Adipocyte (in vitro differentiated cells): ENCODE data around the gene SLC26A2.

Experiments used
- DNase-seq: peaks from one replicate; pipeline ENCODE4 v3.0.0-alpha.2; 2015; ENCODE audit warnings: low read depth
- H3K27me3 ChIP-seq: replicated peaks from 2 replicates; pipeline ENCODE4 v1.7.0; 2013; ENCODE audit warnings: mild to moderate bottlenecking, low read length, moderate library complexity; ENCODE audit not compliant: control insufficient read depth, insufficient read depth
- H3K36me3 ChIP-seq: 2 replicates; pipeline ENCODE4 v1.7.0; 2013; ENCODE audit warnings: low read length, mild to moderate bottlenecking, moderate library complexity; ENCODE audit not compliant: control insufficient read depth, insufficient read depth, severe bottlenecking
- H3K4me1 ChIP-seq: 2 replicates; pipeline ENCODE4 v1.7.0; 2013; ENCODE audit warnings: mild to moderate bottlenecking, low read length, moderate library complexity; ENCODE audit not compliant: control insufficient read depth, insufficient read depth
- H3K4me3 ChIP-seq: 2 replicates; pipeline ENCODE4 v1.7.0; 2013; ENCODE audit warnings: mild to moderate bottlenecking, low read length, moderate library complexity
- H3K9ac ChIP-seq: 2 replicates; pipeline ENCODE4 v1.7.0; 2013; ENCODE audit warnings: mild to moderate bottlenecking, low read length, moderate library complexity
- H3K9me3 ChIP-seq: 2 replicates; pipeline ENCODE4 v1.7.0; 2013; ENCODE audit warnings: mild to moderate bottlenecking, low read length, moderate library complexity; ENCODE audit not compliant: control insufficient read depth

The SLC26A2 gene

GRCh38 chr5:149951138-149951749, 9.3 kb upstream of the SLC26A2 start:
- no peaks in the 10 kb centered on the region for H3K4me1 ChIP-seq
- no peaks in the 10 kb centered on the region for H3K9me3 ChIP-seq
- no peak overlapping the region for H3K4me3 ChIP-seq
- no peak for DNase-seq
- no peak overlapping the region for H3K9ac ChIP-seq
- peaks cover 24% of the 10 kb centered on the region for H3K27me3 ChIP-seq
- H3K36me3 ChIP-seq: no peaks in the 10 kb centered on the region

- no peaks in the 10 kb centered on the region for H3K36me3 ChIP-seq
- no peaks in the 10 kb centered on the region for H3K4me1 ChIP-seq
- peaks cover 5% of the 10 kb centered on the region for H3K27me3 ChIP-seq
- no peak overlapping the region for H3K4me3 ChIP-seq
- no peak for DNase-seq
- no peaks in the 10 kb centered on the region for H3K9me3 ChIP-seq
- no peak overlapping the region for H3K9ac ChIP-seq
Measured at GRCh38 chr5:149953436-149954121, 7.0 kb upstream of the SLC26A2 start.

GRCh38 chr5:149954798-149955197, 5.8 kb upstream of the SLC26A2 start:
- H3K9ac ChIP-seq: no peak overlapping the region
- H3K4me1 ChIP-seq: peaks cover 2% of the 10 kb centered on the region
- no peaks in the 10 kb centered on the region for H3K27me3 ChIP-seq
- no peak overlapping the region for H3K4me3 ChIP-seq
- no peak for DNase-seq
- no peaks in the 10 kb centered on the region for H3K36me3 ChIP-seq
- H3K9me3 ChIP-seq: no peaks in the 10 kb centered on the region

GRCh38 chr5:149956685-149957084, 3.9 kb upstream of the SLC26A2 start:
- Histone ChIP-seq H3K4me1 (peaks cover 7% of the 10 kb centered on the region), H3K27me3 (no peaks in the 10 kb centered on the region), H3K9me3 (no peaks in the 10 kb centered on the region), H3K36me3 (no peaks in the 10 kb centered on the region), H3K9ac (no peak overlapping the region), H3K4me3 (no peak overlapping the region)
- DNase-seq: no peak

GRCh38 chr5:149957855-149958254, 2.7 kb upstream of the SLC26A2 start:
- no peak overlapping the region for H3K9ac ChIP-seq
- H3K4me3 ChIP-seq: no peak overlapping the region
- H3K4me1 ChIP-seq: peaks cover 7% of the 10 kb centered on the region
- H3K9me3 ChIP-seq: no peaks in the 10 kb centered on the region
- DNase-seq: no peak
- H3K36me3 ChIP-seq: no peaks in the 10 kb centered on the region
- no peaks in the 10 kb centered on the region for H3K27me3 ChIP-seq

GRCh38 chr5:149959406-149960236, 937 bp upstream of the SLC26A2 start:
- Histone ChIP-seq H3K36me3 (no peaks in the 10 kb centered on the region), H3K4me3 (peak overlapping the region; percentile 85), H3K9ac (peak overlapping the region; percentile 87), H3K4me1 (peaks cover 7% of the 10 kb centered on the region), H3K9me3 (no peaks in the 10 kb centered on the region), H3K27me3 (no peaks in the 10 kb centered on the region)
- peak; percentile 72 for DNase-seq

GRCh38 chr5:149961186-149961685, 678 bp downstream of the SLC26A2 start:
- peak; percentile 14 for DNase-seq
- Histone ChIP-seq H3K4me1 (peaks cover 7% of the 10 kb centered on the region), H3K36me3 (no peaks in the 10 kb centered on the region), H3K9ac (peak overlapping the region; percentile 87), H3K9me3 (no peaks in the 10 kb centered on the region), H3K4me3 (peak overlapping the region; percentile 85), H3K27me3 (no peaks in the 10 kb centered on the region)

GRCh38 chr5:149961957-149962409, 1.4 kb downstream of the SLC26A2 start:
- Histone ChIP-seq H3K4me3 (no peak overlapping the region), H3K4me1 (peaks cover 7% of the 10 kb centered on the region), H3K27me3 (no peaks in the 10 kb centered on the region), H3K9ac (no peak overlapping the region), H3K36me3 (no peaks in the 10 kb centered on the region), H3K9me3 (no peaks in the 10 kb centered on the region)
- DNase-seq: peak; percentile 78

GRCh38 chr5:149962601-149963300, 2.2 kb downstream of the SLC26A2 start:
- Histone ChIP-seq H3K4me1 (peaks cover 7% of the 10 kb centered on the region), H3K36me3 (no peaks in the 10 kb centered on the region), H3K9ac (no peak overlapping the region), H3K27me3 (no peaks in the 10 kb centered on the region), H3K9me3 (no peaks in the 10 kb centered on the region), H3K4me3 (no peak overlapping the region)
- DNase-seq: no peak

GRCh38 chr5:149963729-149964128, 3.2 kb downstream of the SLC26A2 start:
- H3K9me3 ChIP-seq: no peaks in the 10 kb centered on the region
- H3K36me3 ChIP-seq: no peaks in the 10 kb centered on the region
- H3K9ac ChIP-seq: no peak overlapping the region
- H3K27me3 ChIP-seq: no peaks in the 10 kb centered on the region
- no peak overlapping the region for H3K4me3 ChIP-seq
- peaks cover 7% of the 10 kb centered on the region for H3K4me1 ChIP-seq
- DNase-seq: no peak

GRCh38 chr5:149966946-149967345, 6.4 kb downstream of the SLC26A2 start:
- no peak overlapping the region for H3K9ac ChIP-seq
- no peaks in the 10 kb centered on the region for H3K4me1 ChIP-seq
- no peaks in the 10 kb centered on the region for H3K27me3 ChIP-seq
- no peak overlapping the region for H3K4me3 ChIP-seq
- H3K36me3 ChIP-seq: no peaks in the 10 kb centered on the region
- no peak for DNase-seq
- H3K9me3 ChIP-seq: no peaks in the 10 kb centered on the region
